Subcutaneous abdominal adipose tissue (tissue), 5 donors: Measurements from ENCODE around the gene SSH3.

ENCODE experiments used
- H3K27ac ChIP-seq: one replicate; pipeline ENCODE4 v1.7.0; 2013; ENCODE audit warnings: low read depth, mild to moderate bottlenecking, inconsistent platforms, low read length, moderate library complexity
- H3K27me3 ChIP-seq, 5 donors: one replicate each; pipeline ENCODE4 v1.7.0; 2013; ENCODE audit warnings: low read length in 5 of 5, inconsistent platforms in 1 of 5; ENCODE audit not compliant: control insufficient read depth in 5 of 5, insufficient read depth in 4 of 5
- H3K36me3 ChIP-seq, 5 donors: one replicate each; pipeline ENCODE4 v1.7.0; 2013; ENCODE audit warnings: low read length in 5 of 5; ENCODE audit not compliant: control insufficient read depth in 5 of 5, insufficient read depth in 5 of 5
- H3K4me1 ChIP-seq, 5 donors: one replicate each; pipeline ENCODE4 v1.7.0; 2013; ENCODE audit warnings: low read length in 5 of 5, mild to moderate bottlenecking in 3 of 5, moderate library complexity in 1 of 5; ENCODE audit not compliant: control insufficient read depth in 5 of 5, insufficient read depth in 5 of 5
- H3K4me3 ChIP-seq, 5 donors: one replicate each; pipeline ENCODE4 v1.7.0; 2013; ENCODE audit warnings: low read length in 5 of 5, low read depth in 1 of 5
- H3K9ac ChIP-seq, 5 donors: one replicate each; pipeline ENCODE4 v1.7.0; 2013; ENCODE audit warnings: low read length in 5 of 5, mild to moderate bottlenecking in 4 of 5, moderate library complexity in 3 of 5
- H3K9me3 ChIP-seq, 5 donors: one replicate each; pipeline ENCODE4 v1.7.0; 2013; ENCODE audit warnings: low read length in 5 of 5; ENCODE audit not compliant: control insufficient read depth in 5 of 5
- donor health status: healthy.
- donor health status: healthy.
- donor health status: healthy.
- donor health status: healthy.
- donor health status: healthy.

SSH3 gene

GRCh38 chr11:67345920-67346819 lies 42.8 kb downstream of the SSH3 start:
- Histone ChIP-seq H3K36me3 (no peaks in the 10 kb centered on the region), H3K4me3 (no peak overlapping the region), H3K27me3 (no peaks in the 10 kb centered on the region), H3K4me1 (peaks cover 0 to 21% (median 12%) of the 10 kb centered on the region in 5 donors), H3K9ac (no peak overlapping the region), H3K9me3 (no peaks in the 10 kb centered on the region), H3K27ac (no peak overlapping the region)

- H3K4me3 ChIP-seq: no peak overlapping the region
- no peaks in the 10 kb centered on the region for H3K27me3 ChIP-seq
- no peak overlapping the region for H3K27ac ChIP-seq
- peaks cover 0 to 2% (median 0%) of the 10 kb centered on the region in 5 donors for H3K36me3 ChIP-seq
- no peaks in the 10 kb centered on the region for H3K9me3 ChIP-seq
- H3K4me1 ChIP-seq: peaks cover 2 to 36% (median 30%) of the 10 kb centered on the region in 5 donors
- H3K9ac ChIP-seq: no peak overlapping the region
Measured at GRCh38 chr11:67347964-67348749, 44.8 kb downstream of the SSH3 start.

GRCh38 chr11:67349036-67349435 lies 45.7 kb downstream of the SSH3 start:
- no peak overlapping the region for H3K9ac ChIP-seq
- no peaks in the 10 kb centered on the region for H3K9me3 ChIP-seq
- no peak overlapping the region for H3K4me3 ChIP-seq
- no peak overlapping the region for H3K27ac ChIP-seq
- H3K27me3 ChIP-seq: no peaks in the 10 kb centered on the region
- peaks cover 0 to 2% (median 0%) of the 10 kb centered on the region in 5 donors for H3K36me3 ChIP-seq
- peaks cover 2 to 41% (median 35%) of the 10 kb centered on the region in 5 donors for H3K4me1 ChIP-seq

- no peaks in the 10 kb centered on the region for H3K9me3 ChIP-seq
- peaks cover 4 to 45% (median 39%) of the 10 kb centered on the region in 5 donors for H3K4me1 ChIP-seq
- no peaks in the 10 kb centered on the region for H3K27me3 ChIP-seq
- H3K27ac ChIP-seq: no peak overlapping the region
- H3K36me3 ChIP-seq: peaks cover 0 to 2% (median 0%) of the 10 kb centered on the region in 5 donors
- H3K4me3 ChIP-seq: no peak overlapping the region
- no peak overlapping the region for H3K9ac ChIP-seq
Measured at GRCh38 chr11:67349457-67349856, 46.1 kb downstream of the SSH3 start.

- Histone ChIP-seq H3K4me3 (no peak overlapping the region), H3K36me3 (peaks cover 0 to 2% (median 0%) of the 10 kb centered on the region in 5 donors), H3K9ac (no peak overlapping the region), H3K9me3 (no peaks in the 10 kb centered on the region), H3K27me3 (no peaks in the 10 kb centered on the region), H3K4me1 (peaks cover 9 to 50% (median 45%) of the 10 kb centered on the region in 5 donors), H3K27ac (no peak overlapping the region)
Measured at GRCh38 chr11:67349928-67350465, 46.7 kb downstream of the SSH3 start.

- peaks cover 0 to 2% (median 0%) of the 10 kb centered on the region in 5 donors for H3K36me3 ChIP-seq
- no peaks in the 10 kb centered on the region for H3K9me3 ChIP-seq
- H3K4me3 ChIP-seq: no peak overlapping the region
- H3K9ac ChIP-seq: peak overlapping the region in 2 of 5 donors; percentile 6 to 46
- H3K4me1 ChIP-seq: peaks cover 12 to 59% (median 56%) of the 10 kb centered on the region in 5 donors
- H3K27ac ChIP-seq: peak overlapping the region; percentile 31
- H3K27me3 ChIP-seq: no peaks in the 10 kb centered on the region
Measured at GRCh38 chr11:67351275-67352005, 48.1 kb downstream of the SSH3 start.

GRCh38 chr11:67352546-67353316 lies 49.4 kb downstream of the SSH3 start:
- H3K9ac ChIP-seq: peak overlapping the region; percentile 29 to 93 (median 92)
- peaks cover 12 to 72% (median 69%) of the 10 kb centered on the region in 5 donors for H3K4me1 ChIP-seq
- H3K9me3 ChIP-seq: no peaks in the 10 kb centered on the region
- H3K4me3 ChIP-seq: peak overlapping the region; percentile 71 to 82 (median 78)
- peaks cover 0 to 2% (median 0%) of the 10 kb centered on the region in 5 donors for H3K36me3 ChIP-seq
- peak overlapping the region; percentile 97 for H3K27ac ChIP-seq
- H3K27me3 ChIP-seq: no peaks in the 10 kb centered on the region

GRCh38 chr11:67353317-67354074 lies 50.2 kb downstream of the SSH3 start, which contains the start of gene POLD4:
TSS of gene POLD4 (minus strand) at chr11:67353546. CDS start at chr11:67353399, 147 bp downstream.
- peak within 1 kb of the TSS; percentile 50 to 93 (median 92) for H3K9ac ChIP-seq

More at GRCh38 chr11:67353317-67354074, 50.2 kb downstream of the SSH3 start, which contains the start of gene POLD4:
- Histone ChIP-seq H3K9me3 (no peaks in the 10 kb centered on the region), H3K4me3 (peak within 1 kb of the TSS; percentile 71 to 82 (median 78)), H3K36me3 (peaks cover 0 to 2% (median 0%) of the 10 kb centered on the region in 5 donors), H3K27me3 (no peaks in the 10 kb centered on the region), H3K27ac (peak within 1 kb of the TSS; percentile 97), H3K4me1 (peaks cover 14 to 75% (median 71%) of the 10 kb centered on the region in 5 donors)
